HepG2 (cell line): ENCODE data around the gene GGA2. TPM values are rescaled to one million over a fixed set of nuclear protein-coding genes. Genes with fewer than 3 reads are reported as not detected.

Experiments used
- ARNT2 ChIP-seq: sonication (generic); formaldehyde crosslinking; IDR thresholded peaks from 2 replicates; pipeline ENCODE4 v1.8.0; 2022; ENCODE audit warnings: mild to moderate bottlenecking, low read depth, missing genetic modification reagents, moderate library complexity
- ARNTL ChIP-seq: sonication (generic); formaldehyde crosslinking; IDR thresholded peaks from 2 replicates; pipeline ENCODE4 v1.4.0; 2020; ENCODE audit warnings: mild to moderate bottlenecking, missing genetic modification reagents
- ASH2L ChIP-seq: fragments of 300-600, 200-600 bp; sonication (generic); IDR thresholded peaks from 2 replicates; pipeline ENCODE4 v1.7.0; 2017; ENCODE audit warnings: low read depth, mild to moderate bottlenecking, moderate library complexity, mixed read lengths, low read length; ENCODE audit not compliant: insufficient read length
- FUBP1 ChIP-seq: sonication (generic); formaldehyde crosslinking; IDR thresholded peaks from 2 replicates; pipeline ENCODE4 v1.5.1; 2020; ENCODE audit warnings: missing genetic modification reagents, mild to moderate bottlenecking, borderline replicate concordance
- GLMP ChIP-seq: sonication (generic); formaldehyde crosslinking; IDR thresholded peaks from 2 replicates; pipeline ENCODE4 v1.9.0; 2021; ENCODE audit warnings: missing genetic modification reagents, mild to moderate bottlenecking, borderline replicate concordance
- JUNB ChIP-seq: sonication (generic); formaldehyde crosslinking; IDR thresholded peaks from 2 replicates; pipeline ENCODE4 v1.8.0; 2022; ENCODE audit warnings: missing genetic modification reagents, mild to moderate bottlenecking, borderline replicate concordance
- KDM6A ChIP-seq: IDR thresholded peaks from 2 replicates; pipeline ENCODE4 v1.6.1; 2016; ENCODE audit warnings: low read depth
- KLF13 ChIP-seq: sonication (generic); formaldehyde crosslinking; IDR thresholded peaks from 2 replicates; pipeline ENCODE4 v1.4.0; 2020; ENCODE audit warnings: mild to moderate bottlenecking, missing genetic modification reagents
- KMT2A ChIP-seq: sonication (generic); formaldehyde crosslinking; IDR thresholded peaks from 2 replicates; pipeline ENCODE4 v1.4.0; 2020; ENCODE audit warnings: missing genetic modification reagents
- MBNL3 ChIP-seq: fragments of 250-450 bp; sonication (Bioruptor Pico); conservative IDR thresholded peaks from 2 replicates; pipeline ENCODE4 v1.8.0; 2022; ENCODE audit warnings: mild to moderate bottlenecking, inconsistent platforms
- MTA3 ChIP-seq: sonication (generic); formaldehyde crosslinking; IDR thresholded peaks from 2 replicates; pipeline ENCODE4 v1.4.0; 2020; ENCODE audit warnings: missing genetic modification reagents
- NFE2L2 ChIP-seq: fragments of 150-350 bp; IDR thresholded peaks from 2 replicates; pipeline ENCODE4 v1.6.1; 2014; ENCODE audit warnings: low read length
- NR2F2 ChIP-seq: IDR thresholded peaks from 2 replicates; pipeline ENCODE4 v1.6.1; 2012; ENCODE audit warnings: low read depth, inconsistent platforms, borderline replicate concordance
- SCMH1 ChIP-seq: sonication (generic); formaldehyde crosslinking; IDR thresholded peaks from 2 replicates; pipeline ENCODE4 v1.9.0; 2021; ENCODE audit warnings: missing genetic modification reagents, mild to moderate bottlenecking, borderline replicate concordance
- SNAPC2 ChIP-seq: sonication (generic); formaldehyde crosslinking; IDR thresholded peaks from 2 replicates; pipeline ENCODE4 v1.8.1; 2022; ENCODE audit warnings: mild to moderate bottlenecking, missing genetic modification reagents
- THAP11 ChIP-seq: IDR thresholded peaks from 2 replicates; pipeline ENCODE4 v1.6.1; 2016; ENCODE audit warnings: missing biosample characterization, missing genetic modification reagents
- U2AF1 ChIP-seq: fragments of 200-400 bp; formaldehyde crosslinking; optimal IDR thresholded peaks from 2 replicates; pipeline ENCODE3; 2017; ENCODE audit warnings: mild to moderate bottlenecking, low read depth, low read length
- ZBTB21 ChIP-seq: sonication (generic); formaldehyde crosslinking; IDR thresholded peaks from 2 replicates; pipeline ENCODE4 v1.4.0; 2020; ENCODE audit warnings: missing genetic modification reagents
- ZKSCAN1 ChIP-seq: fragments of 150-350 bp; IDR thresholded peaks from 2 replicates; pipeline ENCODE4 v1.6.1; 2014; ENCODE audit warnings: low read length
- ZMAT5 ChIP-seq: sonication (generic); formaldehyde crosslinking; IDR thresholded peaks from 2 replicates; pipeline ENCODE4 v1.5.0; 2020; ENCODE audit warnings: mild to moderate bottlenecking, low read depth, missing genetic modification reagents, borderline replicate concordance
- ZNF333 ChIP-seq: sonication (generic); formaldehyde crosslinking; IDR thresholded peaks from 2 replicates; pipeline ENCODE4 v1.4.0; 2020; ENCODE audit warnings: mild to moderate bottlenecking, missing genetic modification reagents, borderline replicate concordance
- ZNF362 ChIP-seq: sonication (generic); formaldehyde crosslinking; IDR thresholded peaks from 2 replicates; pipeline ENCODE4 v1.4.0; 2020; ENCODE audit warnings: missing genetic modification reagents, mild to moderate bottlenecking, borderline replicate concordance
- ZNF367 ChIP-seq: sonication (generic); formaldehyde crosslinking; IDR thresholded peaks from 2 replicates; pipeline ENCODE4 v1.4.0; 2020; ENCODE audit warnings: missing genetic modification reagents, borderline replicate concordance
- ZNF7 ChIP-seq: IDR thresholded peaks from 2 replicates; pipeline ENCODE4 v1.6.1; 2016; ENCODE audit warnings: missing biosample characterization, missing genetic modification reagents
- ZSCAN21 ChIP-seq: sonication (generic); formaldehyde crosslinking; IDR thresholded peaks from 2 replicates; pipeline ENCODE4 v1.8.0; 2022; ENCODE audit warnings: mild to moderate bottlenecking, missing genetic modification reagents, moderate library complexity, borderline replicate concordance
- polyA plus RNA-seq, 8 experiments: library from polyadenylated mRNA; depleted of rRNA in 3 of 8; stranded (reverse) in 7 of 8; unstranded in 1 of 8; fragments of >200 nt; fragmentation: Illumina TruSeq in 4 of 8; extraction: Trizol in 4 of 8; gene quantifications; 2 replicates each; pipeline versions ENCODE4 v1.2.1 to v1.2.3, GENCODE V29; 2011 to 2016; ENCODE audit warnings: low read depth in 4 of 8, missing spikeins in 1 of 8, mixed read lengths in 1 of 8; ENCODE audit not compliant: insufficient read depth in 1 of 8
- total RNA-seq, 5 experiments: library from RNA; depleted of rRNA; stranded (reverse); fragments of >200 nt; fragmentation: Illumina TruSeq; extraction: Trizol; gene quantifications; 2 replicates each; pipeline ENCODE4 v1.2.3, GENCODE V29; 2016; ENCODE audit warnings: low read depth in 1 of 5

The GGA2 gene
- total and polyA plus RNA-seq, 2 of the 13 experiments (the other 11 are each of a cell fraction or from before 2014, with no cell fraction given) = 51.5 to 69.8 TPM

- TF ChIP-seq MTA3 (CRISPR knock-in tag) (0 out of 2 replicates have a peak, but pooled peaks have one; percentile 47), ZNF333 (CRISPR knock-in tag) (peak; percentile 92; the same call in 1 of the 2 replicates), ZSCAN21 (CRISPR knock-in tag) (no peak), NFE2L2 (no peak), ZKSCAN1 (0 out of 2 replicates have a peak, but pooled peaks have one; percentile 24), THAP11 (CRISPR knock-in tag) (peak; percentile 94), FUBP1 (CRISPR knock-in tag) (peak; percentile 95; the same call in 1 of the 2 replicates), ZNF7 (CRISPR knock-in tag) (no peak; the same call in 1 of the 2 replicates), KMT2A (CRISPR knock-in tag) (peak; percentile 90), JUNB (no peak), ASH2L (peak; percentile 95), GLMP (0 out of 2 replicates have a peak, but pooled peaks have one; percentile 4), U2AF1 (peak; percentile 90), SNAPC2 (CRISPR knock-in tag) (peak; percentile 87; the same call in 1 of the 2 replicates), NR2F2 (no peak), ARNT2 (peak; percentile 83; the same call in 1 of the 2 replicates), KLF13 (CRISPR knock-in tag) (peak; percentile 94; the same call in 1 of the 2 replicates), SCMH1 (CRISPR knock-in tag) (no peak), MBNL3 (CRISPR knock-in tag) (no peak), ZNF367 (0 out of 2 replicates have a peak, but pooled peaks have one; percentile 34), ZBTB21 (CRISPR knock-in tag) (0 out of 2 replicates have a peak, but pooled peaks have one; percentile 10), ARNTL (CRISPR knock-in tag) (peak; percentile 90), KDM6A (CRISPR knock-in tag) (0 out of 2 replicates have a peak, but pooled peaks have one; percentile 33), ZMAT5 (CRISPR knock-in tag) (no peak; the same call in 1 of the 2 replicates), ZNF362 (CRISPR knock-in tag) (peak; percentile 37; the same call in 1 of the 2 replicates)
Observed at GRCh38 chr16:23556881-23557778, 46.8 kb upstream of the GGA2 start, which contains the start of the genes EARS2 and UBFD1 (continued).
